Peyer's patch (tissue), 4 donors: ENCODE data around the gene KPNA4. TPM values are rescaled to one million over a fixed set of nuclear protein-coding genes. Genes with fewer than 3 reads are reported as not detected.
"Not testable (repeated sequence)": the region's sequence is repeated elsewhere in the genome, so short reads cannot be mapped to it uniquely, and the experiment has no call there.

Source experiments
- DNase-seq, 3 donors: peaks; one replicate each; pipeline ENCODE4 v3.0.0-alpha.2; 2017 to 2019
- H3K27ac ChIP-seq, 4 donors: fragments of 200-600 bp; sonication (generic); one replicate each; pipeline ENCODE4 v1.5.1; 2016 to 2019
- H3K27me3 ChIP-seq, 2 donors: fragments of 200-600 bp; sonication (generic); one replicate each; pipeline ENCODE4 v1.5.1; 2019
- H3K36me3 ChIP-seq, 3 donors: fragments of 200-600 bp; sonication (generic); one replicate each; pipeline ENCODE4 v1.5.1; 2016 to 2019
- H3K4me1 ChIP-seq, 4 donors: fragments of 200-600 bp; sonication (generic); one replicate each; pipeline ENCODE4 v1.5.1; 2016 to 2019
- H3K4me3 ChIP-seq, 4 donors: fragments of 200-600 bp; sonication (generic); 1 replicate in 3 of 4; 2 replicates in 1 of 4; pipeline ENCODE4 v1.5.1; 2016 to 2019; ENCODE audit warnings: mild to moderate bottlenecking in 1 of 4
- H3K9me3 ChIP-seq, 4 donors: fragments of 200-600 bp; sonication (generic); one replicate each; pipeline ENCODE4 v1.5.1; 2016 to 2019; ENCODE audit warnings: mild to moderate bottlenecking in 1 of 4
- CTCF ChIP-seq, 6 experiments: fragments of 450-650 bp in 4 of 6; fragments of 200-600 bp in 2 of 6; sonication (generic) in 1 of 6; IDR thresholded peaks; one replicate each; pipeline ENCODE4 v1.5.1; 2017 to 2019; ENCODE audit warnings: antibody characterized with exemption in 6 of 6, mild to moderate bottlenecking in 3 of 6, moderate library complexity in 1 of 6
- POLR2A ChIP-seq, 2 donors: fragments of 450-650 bp; IDR thresholded peaks; one replicate each; pipeline ENCODE4 v1.5.1; 2017; ENCODE audit warnings: antibody characterized with exemption in 2 of 2, mild to moderate bottlenecking in 2 of 2, moderate library complexity in 2 of 2
- total RNA-seq, 4 donors: library from RNA; depleted of rRNA; stranded (reverse); fragments of >200 nt; gene quantifications; one replicate each; pipeline ENCODE4 v1.1.0, GENCODE V29; 2016

The KPNA4 gene
- total RNA-seq, 4 donors from 2014 or later, result 15.2 to 20.5 (median 18.4) TPM

- Histone ChIP-seq H3K4me1 (no peaks in the 10 kb centered on the region), H3K27ac (no peak overlapping the region), H3K36me3 (peaks cover 0 to 63% (median 0%) of the 10 kb centered on the region in 3 donors), H3K27me3 (no peaks in the 10 kb centered on the region), H3K9me3 (no peaks in the 10 kb centered on the region), H3K4me3 (no peak overlapping the region)
- no peak for TF ChIP-seq POLR2A (IDR thresholded peaks at IDR 0.05)
- no peak for TF ChIP-seq CTCF (IDR thresholded peaks at IDR 0.05)
- no peak for DNase-seq
These were observed 34.1 kb downstream of the KPNA4 start for GRCh38 chr3:160531311-160531710.

- H3K36me3 ChIP-seq, result peaks cover 0 to 67% (median 0%) of the 10 kb centered on the region in 3 donors
- not testable (repeated sequence) for H3K27me3 ChIP-seq, H3K27ac ChIP-seq, H3K4me1 ChIP-seq, DNase-seq, H3K9me3 ChIP-seq, H3K4me3 ChIP-seq
These were observed 49.0 kb downstream of the KPNA4 start for GRCh38 chr3:160516391-160516790.

GRCh38 chr3:160501325-160501724 is 64.0 kb downstream of the KPNA4 start:
- H3K4me1 ChIP-seq, result no peaks in the 10 kb centered on the region
- no peak overlapping the region for H3K27ac ChIP-seq
- no peak for DNase-seq
- H3K27me3 ChIP-seq, result no peaks in the 10 kb centered on the region
- H3K4me3 ChIP-seq, result no peak overlapping the region
- no peak for TF ChIP-seq CTCF (IDR thresholded peaks at IDR 0.05)
- TF ChIP-seq POLR2A (IDR thresholded peaks at IDR 0.05), result no peak
- peaks cover 0 to 56% (median 0%) of the 10 kb centered on the region in 3 donors for H3K36me3 ChIP-seq
- no peaks in the 10 kb centered on the region for H3K9me3 ChIP-seq

- peaks cover 0 to 28% (median 0%) of the 10 kb centered on the region in 3 donors for H3K36me3 ChIP-seq
- no peaks in the 10 kb centered on the region for H3K27me3 ChIP-seq
- no peak overlapping the region for H3K4me3 ChIP-seq
These were observed 67.2 kb downstream of the KPNA4 start for GRCh38 chr3:160498202-160498601.

GRCh38 chr3:160490166-160490565 is 75.2 kb downstream of the KPNA4 start:
- H3K4me1 ChIP-seq, result no peaks in the 10 kb centered on the region
- no peaks in the 10 kb centered on the region for H3K9me3 ChIP-seq
- no peak for DNase-seq
- H3K4me3 ChIP-seq, result no peak overlapping the region
- TF ChIP-seq CTCF (IDR thresholded peaks at IDR 0.05) (no peak), POLR2A (IDR thresholded peaks at IDR 0.05) (no peak)
- H3K27ac ChIP-seq, result no peak overlapping the region
- H3K27me3 ChIP-seq, result no peaks in the 10 kb centered on the region
- no peaks in the 10 kb centered on the region for H3K36me3 ChIP-seq

More at GRCh38 chr3:160498202-160498601, 67.2 kb downstream of the KPNA4 start:
- DNase-seq, result no peak
- Histone ChIP-seq H3K9me3 (no peaks in the 10 kb centered on the region), H3K27ac (no peak overlapping the region), H3K4me1 (no peaks in the 10 kb centered on the region)
- TF ChIP-seq CTCF (IDR thresholded peaks at IDR 0.05) (no peak), POLR2A (IDR thresholded peaks at IDR 0.05) (no peak)

- Histone ChIP-seq H3K4me1 (no peaks in the 10 kb centered on the region), H3K27ac (no peak overlapping the region), H3K9me3 (no peaks in the 10 kb centered on the region), H3K27me3 (no peaks in the 10 kb centered on the region), H3K36me3 (no peaks in the 10 kb centered on the region), H3K4me3 (no peak overlapping the region)
- TF ChIP-seq POLR2A (IDR thresholded peaks at IDR 0.05) (no peak), CTCF (IDR thresholded peaks at IDR 0.05) (peak; percentile 14 to 78 (median 44))
- no peak for DNase-seq
These were observed 78.9 kb downstream of the KPNA4 start for GRCh38 chr3:160486459-160486869.
